ENCODE results near the gene FRMD8. TPM values are rescaled to one million over a fixed set of nuclear protein-coding genes. Genes with fewer than 3 reads are reported as not detected.
A peak's percentile ranks its signal among the peaks of the same experiment; 100 is the strongest.

Gene FRMD8
- total and polyA plus RNA-seq, 9 of the 15 experiments (the other 6 are each of a cell fraction or from before 2014, with no cell fraction given) = 4.5 to 54.5 (median 15.8) TPM

DNA sequence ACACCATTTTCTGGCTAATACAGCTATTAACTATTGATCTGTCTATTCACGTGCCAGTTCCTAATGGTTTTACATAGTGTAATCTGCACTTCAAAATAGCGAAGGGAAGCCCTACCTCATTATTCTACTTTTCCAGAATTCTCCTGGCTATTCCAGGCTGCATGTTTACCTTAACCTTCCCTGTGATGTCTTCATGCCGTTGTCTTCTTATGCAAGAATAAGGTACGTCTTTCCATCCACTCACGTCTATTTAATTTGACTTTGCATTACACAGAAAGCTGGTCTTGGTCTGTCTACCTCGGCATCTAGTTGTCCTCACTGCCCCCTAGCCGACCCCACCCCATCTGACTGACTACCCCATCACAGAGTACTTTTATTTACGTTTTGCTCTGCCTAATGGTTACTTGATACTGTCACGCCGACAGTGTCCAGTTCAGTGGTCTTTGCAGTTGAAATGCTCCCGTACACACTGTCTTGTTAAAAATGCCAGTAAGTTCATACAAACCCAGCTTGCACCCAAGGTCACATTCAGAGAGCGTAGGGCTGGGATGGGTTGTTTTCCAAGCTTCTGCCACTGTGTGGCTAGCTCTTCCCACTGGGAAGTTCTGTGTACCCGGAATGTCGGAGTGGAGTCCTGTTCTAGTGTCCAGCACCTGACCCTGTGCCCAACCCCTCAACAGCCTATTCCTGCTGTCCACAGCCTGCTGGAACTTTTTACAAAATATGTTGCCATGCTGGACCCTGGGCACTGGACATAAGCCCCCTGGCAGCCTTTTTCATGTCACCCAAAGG is 51.2 kb downstream of the FRMD8 start (continued):
- TF ChIP-seq, protein P1, sequence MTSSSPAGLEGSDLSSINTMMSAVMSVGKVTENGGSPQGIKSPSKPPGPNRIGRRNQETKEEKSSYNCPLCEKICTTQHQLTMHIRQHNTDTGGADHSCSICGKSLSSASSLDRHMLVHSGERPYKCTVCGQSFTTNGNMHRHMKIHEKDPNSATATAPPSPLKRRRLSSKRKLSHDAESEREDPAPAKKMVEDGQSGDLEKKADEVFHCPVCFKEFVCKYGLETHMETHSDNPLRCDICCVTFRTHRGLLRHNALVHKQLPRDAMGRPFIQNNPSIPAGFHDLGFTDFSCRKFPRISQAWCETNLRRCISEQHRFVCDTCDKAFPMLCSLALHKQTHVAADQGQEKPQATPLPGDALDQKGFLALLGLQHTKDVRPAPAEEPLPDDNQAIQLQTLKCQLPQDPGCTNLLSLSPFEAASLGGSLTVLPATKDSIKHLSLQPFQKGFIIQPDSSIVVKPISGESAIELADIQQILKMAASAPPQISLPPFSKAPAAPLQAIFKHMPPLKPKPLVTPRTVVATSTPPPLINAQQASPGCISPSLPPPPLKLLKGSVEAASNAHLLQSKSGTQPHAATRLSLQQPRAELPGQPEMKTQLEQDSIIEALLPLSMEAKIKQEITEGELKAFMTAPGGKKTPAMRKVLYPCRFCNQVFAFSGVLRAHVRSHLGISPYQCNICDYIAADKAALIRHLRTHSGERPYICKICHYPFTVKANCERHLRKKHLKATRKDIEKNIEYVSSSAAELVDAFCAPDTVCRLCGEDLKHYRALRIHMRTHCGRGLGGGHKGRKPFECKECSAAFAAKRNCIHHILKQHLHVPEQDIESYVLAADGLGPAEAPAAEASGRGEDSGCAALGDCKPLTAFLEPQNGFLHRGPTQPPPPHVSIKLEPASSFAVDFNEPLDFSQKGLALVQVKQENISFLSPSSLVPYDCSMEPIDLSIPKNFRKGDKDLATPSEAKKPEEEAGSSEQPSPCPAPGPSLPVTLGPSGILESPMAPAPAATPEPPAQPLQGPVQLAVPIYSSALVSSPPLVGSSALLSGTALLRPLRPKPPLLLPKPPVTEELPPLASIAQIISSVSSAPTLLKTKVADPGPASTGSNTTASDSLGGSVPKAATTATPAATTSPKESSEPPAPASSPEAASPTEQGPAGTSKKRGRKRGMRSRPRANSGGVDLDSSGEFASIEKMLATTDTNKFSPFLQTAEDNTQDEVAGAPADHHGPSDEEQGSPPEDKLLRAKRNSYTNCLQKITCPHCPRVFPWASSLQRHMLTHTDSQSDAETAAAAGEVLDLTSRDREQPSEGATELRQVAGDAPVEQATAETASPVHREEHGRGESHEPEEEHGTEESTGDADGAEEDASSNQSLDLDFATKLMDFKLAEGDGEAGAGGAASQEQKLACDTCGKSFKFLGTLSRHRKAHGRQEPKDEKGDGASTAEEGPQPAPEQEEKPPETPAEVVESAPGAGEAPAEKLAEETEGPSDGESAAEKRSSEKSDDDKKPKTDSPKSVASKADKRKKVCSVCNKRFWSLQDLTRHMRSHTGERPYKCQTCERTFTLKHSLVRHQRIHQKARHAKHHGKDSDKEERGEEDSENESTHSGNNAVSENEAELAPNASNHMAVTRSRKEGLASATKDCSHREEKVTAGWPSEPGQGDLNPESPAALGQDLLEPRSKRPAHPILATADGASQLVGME (CRISPR knock-in tag; IDR thresholded peaks at IDR 0.05) = no peak
- TF ChIP-seq PYGO2 (tag; IDR thresholded peaks at IDR 0.05) = no peak
- TF ChIP-seq, protein P2, sequence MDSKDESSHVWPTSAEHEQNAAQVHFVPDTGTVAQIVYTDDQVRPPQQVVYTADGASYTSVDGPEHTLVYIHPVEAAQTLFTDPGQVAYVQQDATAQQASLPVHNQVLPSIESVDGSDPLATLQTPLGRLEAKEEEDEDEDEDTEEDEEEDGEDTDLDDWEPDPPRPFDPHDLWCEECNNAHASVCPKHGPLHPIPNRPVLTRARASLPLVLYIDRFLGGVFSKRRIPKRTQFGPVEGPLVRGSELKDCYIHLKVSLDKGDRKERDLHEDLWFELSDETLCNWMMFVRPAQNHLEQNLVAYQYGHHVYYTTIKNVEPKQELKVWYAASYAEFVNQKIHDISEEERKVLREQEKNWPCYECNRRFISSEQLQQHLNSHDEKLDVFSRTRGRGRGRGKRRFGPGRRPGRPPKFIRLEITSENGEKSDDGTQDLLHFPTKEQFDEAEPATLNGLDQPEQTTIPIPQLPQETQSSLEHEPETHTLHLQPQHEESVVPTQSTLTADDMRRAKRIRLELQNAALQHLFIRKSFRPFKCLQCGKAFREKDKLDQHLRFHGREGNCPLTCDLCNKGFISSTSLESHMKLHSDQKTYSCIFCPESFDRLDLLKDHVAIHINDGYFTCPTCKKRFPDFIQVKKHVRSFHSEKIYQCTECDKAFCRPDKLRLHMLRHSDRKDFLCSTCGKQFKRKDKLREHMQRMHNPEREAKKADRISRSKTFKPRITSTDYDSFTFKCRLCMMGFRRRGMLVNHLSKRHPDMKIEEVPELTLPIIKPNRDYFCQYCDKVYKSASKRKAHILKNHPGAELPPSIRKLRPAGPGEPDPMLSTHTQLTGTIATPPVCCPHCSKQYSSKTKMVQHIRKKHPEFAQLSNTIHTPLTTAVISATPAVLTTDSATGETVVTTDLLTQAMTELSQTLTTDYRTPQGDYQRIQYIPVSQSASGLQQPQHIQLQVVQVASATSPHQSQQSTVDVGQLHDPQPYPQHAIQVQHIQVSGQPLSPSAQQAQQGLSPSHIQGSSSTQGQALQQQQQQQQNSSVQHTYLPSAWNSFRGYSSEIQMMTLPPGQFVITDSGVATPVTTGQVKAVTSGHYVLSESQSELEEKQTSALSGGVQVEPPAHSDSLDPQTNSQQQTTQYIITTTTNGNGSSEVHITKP (IDR thresholded peaks at IDR 0.05; ENCODE audit: partially characterized antibody) = no peak
- TF ChIP-seq RBBP5 (IDR thresholded peaks at IDR 0.05; ENCODE audit: borderline replicate concordance, insufficient read depth, low read length, poor library complexity, severe bottlenecking) = no peak
- TF ChIP-seq ZNF707 (CRISPR knock-in tag; conservative IDR thresholded peaks at IDR 0.05) = no peak
- TF ChIP-seq U2AF2 (optimal IDR thresholded peaks at IDR 0.05; ENCODE audit: low read depth, low read length) = no peak
- TF ChIP-seq POLR2AphosphoS5 (IDR thresholded peaks at IDR 0.05; ENCODE audit: control insufficient read depth, insufficient read depth, low read depth, low read length) = peak; percentile 46; the same call in 1 of the 2 replicates
- no peak for TF ChIP-seq ZNF586 (CRISPR knock-in tag; conservative IDR thresholded peaks at IDR 0.05)
- no peak for TF ChIP-seq JUND (IDR thresholded peaks at IDR 0.05; ENCODE audit: borderline replicate concordance, low read depth, low read length)
- no peak for TF ChIP-seq JUND (tag; IDR thresholded peaks at IDR 0.05; ENCODE audit: borderline replicate concordance, low read depth, low read length)
- TF ChIP-seq, protein P3, sequence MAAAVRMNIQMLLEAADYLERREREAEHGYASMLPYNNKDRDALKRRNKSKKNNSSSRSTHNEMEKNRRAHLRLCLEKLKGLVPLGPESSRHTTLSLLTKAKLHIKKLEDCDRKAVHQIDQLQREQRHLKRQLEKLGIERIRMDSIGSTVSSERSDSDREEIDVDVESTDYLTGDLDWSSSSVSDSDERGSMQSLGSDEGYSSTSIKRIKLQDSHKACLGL (CRISPR knock-in tag; IDR thresholded peaks at IDR 0.05; ENCODE audit: borderline replicate concordance, poor library complexity, severe bottlenecking) = no peak
- TF ChIP-seq, protein P4, sequence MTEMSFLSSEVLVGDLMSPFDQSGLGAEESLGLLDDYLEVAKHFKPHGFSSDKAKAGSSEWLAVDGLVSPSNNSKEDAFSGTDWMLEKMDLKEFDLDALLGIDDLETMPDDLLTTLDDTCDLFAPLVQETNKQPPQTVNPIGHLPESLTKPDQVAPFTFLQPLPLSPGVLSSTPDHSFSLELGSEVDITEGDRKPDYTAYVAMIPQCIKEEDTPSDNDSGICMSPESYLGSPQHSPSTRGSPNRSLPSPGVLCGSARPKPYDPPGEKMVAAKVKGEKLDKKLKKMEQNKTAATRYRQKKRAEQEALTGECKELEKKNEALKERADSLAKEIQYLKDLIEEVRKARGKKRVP (CRISPR knock-in tag; IDR thresholded peaks at IDR 0.05) = no peak
- no peak for TF ChIP-seq BMI1 (IDR thresholded peaks at IDR 0.05; ENCODE audit: low read length)
- no peak for TF ChIP-seq TAL1 (IDR thresholded peaks at IDR 0.05)

Data from K562 (cell line).